Measurements from ENCODE around the gene SLC22A1. TPM values are rescaled to one million over a fixed set of nuclear protein-coding genes. Genes with fewer than 3 reads are reported as not detected.

SLC22A1 gene
- total and polyA plus RNA-seq, 2 of the 4 experiments (the other 2 are of a cell fraction) = 0.10 TPM; not detected in 1

DNA sequence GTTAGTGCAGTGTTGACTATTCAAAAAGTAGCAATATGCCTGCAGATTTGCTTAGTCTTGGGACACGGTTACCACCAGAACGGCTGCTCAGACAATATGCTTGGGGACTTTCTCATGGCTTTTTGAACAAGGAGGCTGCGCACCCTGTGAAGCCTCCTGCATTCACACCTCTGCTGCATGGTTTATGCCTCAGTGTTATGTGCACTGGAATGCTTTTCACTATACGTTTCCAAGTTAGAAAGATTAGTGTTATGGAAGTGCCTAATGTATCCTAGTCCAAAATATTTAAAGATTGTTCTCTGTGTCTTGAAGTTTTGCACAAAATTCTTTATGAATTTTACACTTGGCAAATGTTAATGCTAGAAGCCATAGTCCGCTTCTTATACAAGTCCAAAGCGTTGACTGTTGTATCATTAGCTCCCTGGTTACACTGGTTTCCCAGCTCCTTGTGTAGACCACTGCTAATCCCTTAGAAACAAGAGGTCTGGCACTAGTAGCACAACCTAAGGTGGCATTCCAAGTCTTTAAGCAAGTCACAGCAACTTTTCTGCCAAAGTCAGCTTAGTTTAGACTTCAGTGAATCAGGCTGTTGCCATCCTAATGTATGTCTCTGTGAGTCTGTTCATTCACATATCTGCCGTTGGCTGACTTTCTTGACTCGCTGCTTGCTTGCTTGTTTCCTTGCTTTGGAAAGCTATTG is 26.3 kb upstream of the SLC22A1 start:
- no peak overlapping the region for H4K91ac ChIP-seq (ENCODE audit: insufficient read depth, low read depth, low read length)
- H3K4me3 ChIP-seq (ENCODE audit: insufficient read depth, low read depth, low read length) = no peak overlapping the region
- no peak overlapping the region for H3K4me2 ChIP-seq (ENCODE audit: low read depth, low read length)
- H2AFZ ChIP-seq (replicated peaks; ENCODE audit: low read length, poor library complexity) = no peak overlapping the region
- TF ChIP-seq CEBPB (IDR thresholded peaks at IDR 0.05; ENCODE audit: low read depth, low read length) (no peak), SMC3 (IDR thresholded peaks at IDR 0.05; ENCODE audit: low read depth, low read length) (no peak)
- H3K56ac ChIP-seq (ENCODE audit: extremely low read depth, insufficient read depth, low read length) = no peak overlapping the region
- H3K36me3 ChIP-seq (ENCODE audit: control insufficient read depth, insufficient read depth, low read length) = peaks cover 59% of the 10 kb centered on the region
- DNase-seq (no peak), ATAC-seq (ENCODE audit: low read depth) (no peak)
- in situ Hi-C loops (cut with MboI; ENCODE audit: low sequenced_read_pairs) = no loop called here
- no peak overlapping the region for H2BK15ac ChIP-seq (ENCODE audit: low read depth, low read length)
- H2BK20ac ChIP-seq (ENCODE audit: low read depth, low read length) = no peak overlapping the region
- no peak overlapping the region for H3K9ac ChIP-seq (ENCODE audit: low read depth, low read length)
- H2BK120ac ChIP-seq (ENCODE audit: low read depth, low read length) = no peak overlapping the region
- H2AK9ac ChIP-seq (replicated peaks; ENCODE audit: low read depth, low read length, poor library complexity) = no peak overlapping the region
- no peaks in the 10 kb centered on the region for H3K4me1 ChIP-seq (ENCODE audit: control insufficient read depth, insufficient read depth, low read length)
- H3K27me3 ChIP-seq (ENCODE audit: control insufficient read depth, insufficient read depth, low read length) = no peaks in the 10 kb centered on the region
- intact Hi-C loops (cut with micrococcal nuclease) = no loop called here
- H3K9me3 ChIP-seq (ENCODE audit: control insufficient read depth, insufficient read depth, low read length) = no peaks in the 10 kb centered on the region
- dilution Hi-C loops (cut with HindIII; ENCODE audit: low sequenced_read_pairs, unreplicated experiment) = no loop called here
- peaks cover 6 to 10% of the 10 kb centered on the region in 2 experiments; a peak in 1 of 4 replicates for H3K79me1 ChIP-seq (ENCODE audit: low read depth in 1 of 2, low read length in 2 of 2)
- H3K18ac ChIP-seq (ENCODE audit: low read depth, low read length) = no peak overlapping the region
- ChIA-PET POLR2A (ENCODE audit: unreplicated experiment) (no interaction called here), CTCF (no interaction called here)
- 94% methylated on average over 2 of the region's 8 CpGs; no CpG with 5 or more reads in 1 of the 2 experiments for WGBS, 2 experiments (ENCODE audit: extremely low coverage in 2 of 2, insufficient read length in 1 of 2)
- H3K4ac ChIP-seq (ENCODE audit: low read depth, low read length) = no peak overlapping the region
- H3K27ac ChIP-seq (ENCODE audit: insufficient read depth, low read length) = no peak overlapping the region
- BruUV-seq (replicated peaks) = no TSS peak
- no peak overlapping the region for H4K8ac ChIP-seq (ENCODE audit: low read depth in 2 of 2, low read length in 2 of 2)
- no peak overlapping the region for H2BK5ac ChIP-seq (ENCODE audit: low read depth, low read length, poor library complexity, severe bottlenecking)
- H3K14ac ChIP-seq (replicated peaks; ENCODE audit: low read depth, low read length) = no peak overlapping the region
- no peaks in the 10 kb centered on the region for H4K20me1 ChIP-seq (ENCODE audit: insufficient read depth, low read length)
- H3K23ac ChIP-seq (ENCODE audit: low read depth, low read length) = no peak overlapping the region
- no peak overlapping the region for H2AK5ac ChIP-seq (ENCODE audit: low read depth, low read length)
- H4K5ac ChIP-seq (ENCODE audit: low read depth, low read length) = no peak overlapping the region
- H3K9me1 ChIP-seq (ENCODE audit: insufficient read depth, low read length) = peaks cover 3% of the 10 kb centered on the region; the same call in 1 of the 2 replicates
